GM12878 (cell line): ENCODE results near the gene SFTPB.

Source experiments
- BACH1 ChIP-seq: fragments of 450-650 bp; IDR thresholded peaks from 2 replicates; pipeline ENCODE4 v1.6.1; 2017; ENCODE audit warnings: mild to moderate bottlenecking, borderline replicate concordance
- TAF1 ChIP-seq: IDR thresholded peaks from 2 replicates; pipeline ENCODE4 v1.6.1; 2011; ENCODE audit warnings: mild to moderate bottlenecking, low read depth, low read length, borderline replicate concordance
- TARDBP ChIP-seq: IDR thresholded peaks from 2 replicates; pipeline ENCODE4 v1.6.1; 2016; ENCODE audit warnings: borderline replicate concordance
- ZNF217 ChIP-seq: fragments of 450-650 bp; IDR thresholded peaks from 2 replicates; pipeline ENCODE4 v1.6.1; 2017; ENCODE audit warnings: antibody characterized with exemption, mild to moderate bottlenecking

DNA sequence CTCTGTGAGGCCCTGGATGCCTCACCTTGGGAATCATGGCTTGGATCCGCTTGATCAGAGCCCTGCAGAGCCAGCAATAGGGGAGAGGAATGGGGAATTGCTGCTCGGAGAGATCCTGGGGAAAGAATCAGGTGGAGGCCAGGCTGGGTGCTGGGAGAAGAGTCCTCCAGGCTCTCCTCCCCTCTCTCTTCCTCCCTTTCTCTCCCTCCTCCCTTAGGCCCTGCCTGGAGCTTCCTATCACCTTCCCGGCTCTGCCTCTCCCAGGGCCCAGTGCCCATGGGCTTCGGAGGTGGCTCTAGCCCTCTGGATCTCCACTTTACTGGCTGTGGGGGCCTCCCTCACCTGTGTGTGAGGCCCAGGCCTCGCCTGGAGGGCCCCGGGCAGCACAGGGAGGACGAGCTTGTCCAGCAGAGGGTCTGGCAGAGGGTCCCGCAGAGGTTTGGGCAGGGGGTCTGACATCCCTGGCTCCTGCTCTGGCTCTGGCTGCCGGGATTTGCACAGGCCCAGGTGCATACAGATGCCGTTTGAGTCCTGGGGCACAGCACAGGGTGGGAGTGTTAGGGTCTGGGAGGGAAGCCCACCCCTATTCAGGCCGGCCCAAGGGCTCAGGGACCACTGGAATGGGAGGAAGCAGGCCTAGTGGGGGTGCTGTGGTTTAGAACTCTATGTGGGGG, 2.6 kb downstream of the SFTPB start:
- TF ChIP-seq BACH1, result no peak
- no peak for TF ChIP-seq TAF1
- no peak for TF ChIP-seq TARDBP
- no peak for TF ChIP-seq ZNF217
